GM23338 (cell line): ENCODE measurements around the gene MICAL3. TPM values are rescaled to one million over a fixed set of nuclear protein-coding genes. Genes with fewer than 3 reads are reported as not detected.

ENCODE experiments used
- ATAC-seq: fragments of 200-7000 bp; cut with Tn5 transposase; 3 replicates; pipeline ENCODE4 v1.9.1; 2020
- DNase-seq: peaks from one replicate; pipeline ENCODE4 v3.0.0-alpha.2; 2015; ENCODE audit warnings: low spot score
- H2AFZ ChIP-seq: fragments of 200-600 bp; sonication (generic); 2 replicates; pipeline ENCODE4 v1.8.0; 2016; ENCODE audit warnings: antibody characterized with exemption, mild to moderate bottlenecking, moderate library complexity
- H3F3A ChIP-seq: fragments of 200-600 bp; sonication (generic); replicated peaks from 2 replicates; pipeline ENCODE4 v1.8.0; 2017; ENCODE audit warnings: antibody characterized with exemption, mixed run types, low read depth
- H3K27ac ChIP-seq: fragments of 200-600 bp; sonication (generic); 2 replicates; pipeline ENCODE4 v1.6.1; 2016; ENCODE audit warnings: low read depth
- H3K27me3 ChIP-seq: fragments of 200-600 bp; sonication (generic); 2 replicates; pipeline ENCODE4 v1.8.0; 2016; ENCODE audit warnings: mild to moderate bottlenecking, mixed run types, moderate library complexity; ENCODE audit not compliant: insufficient read depth
- H3K36me3 ChIP-seq: fragments of 200-600 bp; sonication (generic); 2 replicates; pipeline ENCODE4 v1.8.0; 2016; ENCODE audit warnings: mild to moderate bottlenecking; ENCODE audit not compliant: insufficient read depth
- H3K4me1 ChIP-seq: fragments of 200-600 bp; sonication (generic); 2 replicates; pipeline ENCODE4 v1.8.0; 2016; ENCODE audit warnings: mild to moderate bottlenecking, moderate library complexity; ENCODE audit not compliant: insufficient read depth
- H3K4me2 ChIP-seq: fragments of 200-600 bp; sonication (generic); 2 replicates; pipeline ENCODE4 v1.7.1; 2017; ENCODE audit warnings: mixed run types
- H3K4me3 ChIP-seq: fragments of 200-600 bp; sonication (generic); 2 replicates; pipeline ENCODE4 v1.6.1; 2016; ENCODE audit warnings: mixed run types
- H3K79me2 ChIP-seq: fragments of 200-600 bp; sonication (generic); replicated peaks from 2 replicates; pipeline ENCODE4 v1.8.0; 2017; ENCODE audit warnings: mild to moderate bottlenecking; ENCODE audit not compliant: insufficient read depth
- H3K9me2 ChIP-seq: fragments of 200-600 bp; sonication (generic); 2 replicates; pipeline ENCODE4 v1.8.0; 2017; ENCODE audit not compliant: insufficient read depth
- H4K20me1 ChIP-seq: fragments of 200-600 bp; sonication (generic); replicated peaks from 2 replicates; pipeline ENCODE4 v1.8.0; 2017; ENCODE audit warnings: mild to moderate bottlenecking; ENCODE audit not compliant: insufficient read depth
- H3K27ac Mint-ChIP-seq: 2 replicates; pipeline ENCODE4 v1.8.0; 2020; ENCODE audit warnings: inconsistent platforms, mild to moderate bottlenecking, moderate library complexity, mixed read lengths
- H3K27me3 Mint-ChIP-seq: 3 replicates; pipeline ENCODE4 v1.8.0; 2022; ENCODE audit warnings: low read depth, mild to moderate bottlenecking, moderate library complexity, mixed read lengths, inconsistent platforms; ENCODE audit not compliant: insufficient read depth, poor library complexity
- H3K36me3 Mint-ChIP-seq: 3 replicates; pipeline ENCODE4 v1.8.0; 2021; ENCODE audit warnings: low read depth, mild to moderate bottlenecking, inconsistent platforms, moderate library complexity, mixed read lengths
- H3K4me1 Mint-ChIP-seq: 3 replicates; pipeline ENCODE4 v1.8.0; 2020; ENCODE audit warnings: mild to moderate bottlenecking, inconsistent platforms, mixed read lengths
- H3K4me3 Mint-ChIP-seq: 3 replicates; pipeline ENCODE4 v1.8.0; 2021; ENCODE audit warnings: moderate library complexity, mild to moderate bottlenecking, inconsistent platforms, mixed read lengths
- H3K9me3 Mint-ChIP-seq: 3 replicates; pipeline ENCODE4 v1.8.0; 2020; ENCODE audit warnings: moderate library complexity, mild to moderate bottlenecking, inconsistent platforms, mixed read lengths
- ZNF462 ChIP-seq: fragments of 250-450 bp; sonication (Bioruptor Pico); IDR thresholded peaks from 2 replicates; pipeline ENCODE4 v1.5.0; 2020; ENCODE audit warnings: mild to moderate bottlenecking, moderate library complexity
- polyA plus RNA-seq: library from polyadenylated mRNA; unstranded; fragments of >200 nt; fragmentation: Nextera tagmentation; extraction: Ambion mirVana; gene quantifications from 2 replicates; pipeline ENCODE4 v1.2.1, GENCODE V29; 2016
- total RNA-seq: library from RNA; depleted of rRNA; stranded (reverse); fragments of >200 nt; shearing (Covaris generic); gene quantifications from 2 replicates; pipeline ENCODE4 v1.2.3, GENCODE V29; 2014
- TF ChIP-seq, protein P1 (sequence below), 2 experiments: fragments of 200-600 bp in 1 of 2; sonication (generic) in 1 of 2; conservative IDR thresholded peaks; 2 replicates each; pipeline versions ENCODE4 v1.5.1 to v1.6.1; 2016 to 2017; ENCODE audit warnings: antibody characterized with exemption in 2 of 2, low read depth in 2 of 2, mild to moderate bottlenecking in 2 of 2, moderate library complexity in 1 of 2

Gene MICAL3
- total and polyA plus RNA-seq, 2 experiments from 2014 or later = 10.1 to 33.9 TPM

- no peaks in the 10 kb centered on the region for H3K36me3 ChIP-seq
- H3K4me2 ChIP-seq = no peak overlapping the region
- no peak for TF ChIP-seq ZNF462 (CRISPR knock-in tag)
- TF ChIP-seq, protein P1, sequence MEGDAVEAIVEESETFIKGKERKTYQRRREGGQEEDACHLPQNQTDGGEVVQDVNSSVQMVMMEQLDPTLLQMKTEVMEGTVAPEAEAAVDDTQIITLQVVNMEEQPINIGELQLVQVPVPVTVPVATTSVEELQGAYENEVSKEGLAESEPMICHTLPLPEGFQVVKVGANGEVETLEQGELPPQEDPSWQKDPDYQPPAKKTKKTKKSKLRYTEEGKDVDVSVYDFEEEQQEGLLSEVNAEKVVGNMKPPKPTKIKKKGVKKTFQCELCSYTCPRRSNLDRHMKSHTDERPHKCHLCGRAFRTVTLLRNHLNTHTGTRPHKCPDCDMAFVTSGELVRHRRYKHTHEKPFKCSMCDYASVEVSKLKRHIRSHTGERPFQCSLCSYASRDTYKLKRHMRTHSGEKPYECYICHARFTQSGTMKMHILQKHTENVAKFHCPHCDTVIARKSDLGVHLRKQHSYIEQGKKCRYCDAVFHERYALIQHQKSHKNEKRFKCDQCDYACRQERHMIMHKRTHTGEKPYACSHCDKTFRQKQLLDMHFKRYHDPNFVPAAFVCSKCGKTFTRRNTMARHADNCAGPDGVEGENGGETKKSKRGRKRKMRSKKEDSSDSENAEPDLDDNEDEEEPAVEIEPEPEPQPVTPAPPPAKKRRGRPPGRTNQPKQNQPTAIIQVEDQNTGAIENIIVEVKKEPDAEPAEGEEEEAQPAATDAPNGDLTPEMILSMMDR (conservative IDR thresholded peaks at IDR 0.05; ENCODE audit: low read depth in 2 of 2) = peak; percentile 67 to 76
- DNase-seq (peak; percentile 76), ATAC-seq (peak; percentile 83)
- Mint-ChIP-seq H3K27ac (0 out of 2 replicates have a peak overlapping the region, but pooled peaks have one; percentile 57), H3K9me3 (no peaks in the 10 kb centered on the region), H3K4me3 (no peak overlapping the region), H3K27me3 (peaks cover 7% of the 10 kb centered on the region), H3K4me1 (no peaks in the 10 kb centered on the region), H3K36me3 (peaks cover 3% of the 10 kb centered on the region; the same call in 1 of the 3 replicates)
- H2AFZ ChIP-seq = no peak overlapping the region
- H3K27ac ChIP-seq = peak overlapping the region; percentile 70; the same call in 1 of the 2 replicates
- H3K79me2 ChIP-seq = peaks cover 25% of the 10 kb centered on the region
- no peaks in the 10 kb centered on the region for H4K20me1 ChIP-seq
- peaks cover 3% of the 10 kb centered on the region; the same call in 1 of the 2 replicates for H3F3A ChIP-seq
- H3K9me2 ChIP-seq = no peaks in the 10 kb centered on the region
- no peaks in the 10 kb centered on the region for H3K4me1 ChIP-seq
- no peak overlapping the region for H3K4me3 ChIP-seq
- H3K27me3 ChIP-seq = no peaks in the 10 kb centered on the region
These were observed 270.0 kb downstream of the MICAL3 start for GRCh38 chr22:17754233-17754925.
